Keratinocyte (primary cell): ENCODE results near the gene MFSD2A. TPM values are rescaled to one million over a fixed set of nuclear protein-coding genes. Genes with fewer than 3 reads are reported as not detected.
A peak's percentile ranks its signal among the peaks of the same experiment; 100 is the strongest.

Experiments
- DNase-seq: peaks from one replicate; pipeline ENCODE4 v3.0.0-alpha.2; 2011; ENCODE audit warnings: low read depth, missing footprints, low spot score
- FAIRE-seq: peaks from 2 replicates; lab custom pipeline; 2011; peaks lifted over from hg19 to GRCh38; lab: Jason Lieb, UNC
- H2AFZ ChIP-seq: 2 replicates; pipeline ENCODE4 v1.6.0; 2012; ENCODE audit warnings: low read length, control low read depth, inconsistent platforms; ENCODE audit not compliant: control insufficient read depth
- H3K27ac ChIP-seq: 2 replicates; pipeline ENCODE4 v1.5.1; 2011; ENCODE audit warnings: low read length; ENCODE audit not compliant: control insufficient read depth, insufficient read depth
- H3K27me3 ChIP-seq: 3 replicates; pipeline ENCODE4 v1.6.0; 2011; ENCODE audit warnings: low read length; ENCODE audit not compliant: control insufficient read depth, insufficient read depth; ENCODE audit errors: extremely low read depth
- H3K36me3 ChIP-seq, 2 experiments: 2 replicates in 1 of 2; 3 replicates in 1 of 2; pipeline ENCODE4 v1.5.1; 2011; ENCODE audit warnings: low read length in 2 of 2, mild to moderate bottlenecking in 1 of 2; ENCODE audit not compliant: control insufficient read depth in 2 of 2, insufficient read depth in 2 of 2; ENCODE audit errors: extremely low read depth in 1 of 2
- H3K4me1 ChIP-seq: 3 replicates; pipeline ENCODE4 v1.5.1; 2011; ENCODE audit warnings: low read length; ENCODE audit not compliant: control insufficient read depth, insufficient read depth; ENCODE audit errors: extremely low read depth
- H3K4me2 ChIP-seq: 3 replicates; pipeline ENCODE4 v1.6.0; 2011; ENCODE audit warnings: low read depth, low read length; ENCODE audit not compliant: control insufficient read depth, insufficient read depth; ENCODE audit errors: extremely low read depth
- H3K4me3 ChIP-seq, 3 experiments: fragments of 200-600 bp in 1 of 3; sonication (generic) in 1 of 3; 2 replicates in 2 of 3; 3 replicates in 1 of 3; pipeline ENCODE4 v1.5.1; 2011 to 2016; ENCODE audit warnings: low read length in 3 of 3, mild to moderate bottlenecking in 3 of 3, control low read depth in 2 of 3, inconsistent platforms in 1 of 3, low read depth in 1 of 3, mixed read lengths in 1 of 3, mixed run types in 1 of 3, moderate library complexity in 1 of 3; ENCODE audit not compliant: control insufficient read depth in 2 of 3, insufficient read depth in 2 of 3; ENCODE audit errors: extremely low read depth in 1 of 3
- H3K79me2 ChIP-seq: 2 replicates; pipeline ENCODE4 v1.6.0; 2012; ENCODE audit warnings: low read length; ENCODE audit not compliant: control insufficient read depth, insufficient read depth
- H3K9ac ChIP-seq: 3 replicates; pipeline ENCODE4 v1.6.0; 2011; ENCODE audit warnings: low read length; ENCODE audit not compliant: control insufficient read depth, insufficient read depth; ENCODE audit errors: extremely low read depth
- H3K9me1 ChIP-seq: 3 replicates; pipeline ENCODE4 v1.6.0; 2011; ENCODE audit warnings: low read length; ENCODE audit not compliant: control insufficient read depth, insufficient read depth; ENCODE audit errors: extremely low read depth
- H3K9me3 ChIP-seq: 2 replicates; pipeline ENCODE4 v1.5.1; 2012; ENCODE audit warnings: low read depth, low read length; ENCODE audit not compliant: control insufficient read depth
- H4K20me1 ChIP-seq: 3 replicates; pipeline ENCODE4 v1.6.0; 2011; ENCODE audit warnings: low read length; ENCODE audit not compliant: control insufficient read depth, insufficient read depth; ENCODE audit errors: extremely low read depth
- CTCF ChIP-seq, 3 experiments: IDR thresholded peaks in 1 of 3; conservative IDR thresholded peaks in 1 of 3; optimal IDR thresholded peaks in 1 of 3; 2 replicates in 2 of 3; 3 replicates in 1 of 3; pipeline versions ENCODE3 to v1.5.1; 2011; ENCODE audit warnings: low read length in 3 of 3, mild to moderate bottlenecking in 3 of 3, moderate library complexity in 2 of 3, control low read depth in 1 of 3, inconsistent platforms in 1 of 3; ENCODE audit not compliant: insufficient read depth in 2 of 3; ENCODE audit errors: extremely low read depth in 1 of 3
- EZH2 ChIP-seq: IDR thresholded peaks from one replicate; pipeline ENCODE4 v1.6.1; 2012; ENCODE audit warnings: inconsistent platforms, mild to moderate bottlenecking, low read length, moderate library complexity
- dilution Hi-C: fragments of 300-500 bp; cut with MboI; formaldehyde crosslinking; loops from one replicate; pipeline ENCODE4 v1.7.0; 2020; ENCODE audit warnings: low sequenced_read_pairs; ENCODE audit not compliant: extremely low pct_ligation_motif_present
- polyA plus RNA-seq, 5 experiments: library from polyadenylated mRNA; depleted of rRNA in 3 of 5; stranded (reverse) in 3 of 5; stranded (forward) in 1 of 5; unstranded in 1 of 5; fragments of >200 nt; gene quantifications; 1 replicate in 1 of 5; 2 replicates in 3 of 5; 3 replicates in 1 of 5; pipeline versions ENCODE4 v1.2.1 to v1.2.3, GENCODE V29; 2011 to 2012; ENCODE audit warnings: missing spikeins in 2 of 5, low read depth in 1 of 5, low replicate concordance in 1 of 5

The MFSD2A gene
- polyA plus RNA-seq, 1 donor (not counting 4 experiments of a cell fraction or from before 2014, with no cell fraction given): 50.1 TPM

DNA sequence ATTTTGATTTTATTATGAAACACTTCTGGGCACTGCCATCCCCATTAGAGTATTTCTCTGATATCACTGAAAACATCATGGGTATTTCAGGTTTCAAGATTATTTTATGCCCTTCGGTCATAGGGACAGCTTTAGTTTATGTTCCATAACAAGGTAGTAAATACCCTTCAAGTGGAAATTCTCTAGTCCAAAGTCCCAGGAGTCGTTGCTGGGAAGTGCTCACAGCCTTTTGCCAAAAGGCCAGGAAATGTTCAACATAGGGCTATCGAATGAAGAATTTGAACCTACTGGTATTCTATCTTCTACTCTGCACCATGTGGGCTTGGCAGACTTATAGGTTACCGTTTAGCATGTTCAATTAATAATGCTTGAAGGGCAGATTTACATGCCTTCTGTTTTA lies 7.7 kb upstream of the MFSD2A start:
- dilution Hi-C loops: no loop called here

DNA sequence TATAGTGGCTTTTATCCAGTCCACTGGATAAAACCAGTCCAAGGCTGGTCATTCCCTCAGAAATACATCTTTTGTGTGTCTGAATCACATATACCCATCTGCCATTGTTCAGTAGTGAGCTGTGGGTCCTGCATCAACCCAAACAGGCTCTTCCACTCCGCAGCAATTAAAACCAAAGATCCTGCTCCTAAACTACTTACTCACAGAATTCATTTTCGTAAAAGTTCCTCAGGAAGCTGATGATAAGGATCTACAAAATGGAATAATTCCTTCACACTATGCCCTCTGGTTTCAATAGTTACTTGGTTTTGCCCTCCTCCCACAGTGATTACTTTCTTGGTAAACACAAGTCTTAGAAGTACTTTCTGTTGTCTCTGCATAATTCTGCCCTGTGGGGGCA lies 5.1 kb upstream of the MFSD2A start:
- peaks cover 20% of the 10 kb centered on the region for H3K4me1 ChIP-seq
- no peaks in the 10 kb centered on the region for H4K20me1 ChIP-seq
- no peak overlapping the region for H3K4me3 ChIP-seq
- no peak overlapping the region for H3K9ac ChIP-seq
- H3K27me3 ChIP-seq: no peaks in the 10 kb centered on the region
- no peak for TF ChIP-seq EZH2
- no peak for TF ChIP-seq CTCF (optimal IDR thresholded peaks at IDR 0.05 in 1 of 3, IDR thresholded peaks at IDR 0.05 in 1 of 3, conservative IDR thresholded peaks at IDR 0.05 in 1 of 3; ENCODE audit: extremely low read depth in 1 of 3, insufficient read depth in 2 of 3, low read length in 3 of 3)
- no peaks in the 10 kb centered on the region for H3K9me1 ChIP-seq
- FAIRE-seq: peak; percentile 20
- no peaks in the 10 kb centered on the region for H3K36me3 ChIP-seq
- no peak overlapping the region for H3K4me2 ChIP-seq
- dilution Hi-C loops: no loop called here
- no peak for DNase-seq
- no peak overlapping the region for H3K27ac ChIP-seq
- no peak overlapping the region for H2AFZ ChIP-seq
- no peaks in the 10 kb centered on the region for H3K79me2 ChIP-seq
- H3K9me3 ChIP-seq: no peaks in the 10 kb centered on the region

More for the DNA sequence above, 7.7 kb upstream of the MFSD2A start:
- H3K9ac ChIP-seq: no peak overlapping the region
- H3K79me2 ChIP-seq: no peaks in the 10 kb centered on the region
- H3K27me3 ChIP-seq: no peaks in the 10 kb centered on the region
- H2AFZ ChIP-seq: no peak overlapping the region
- DNase-seq (no peak), FAIRE-seq (no peak)
- H3K9me3 ChIP-seq: no peaks in the 10 kb centered on the region
- H3K4me1 ChIP-seq: peaks cover 28% of the 10 kb centered on the region
- H3K4me2 ChIP-seq: no peak overlapping the region
- H3K36me3 ChIP-seq: no peaks in the 10 kb centered on the region
- no peak overlapping the region for H3K27ac ChIP-seq
- no peak for TF ChIP-seq CTCF (optimal IDR thresholded peaks at IDR 0.05 in 1 of 3, IDR thresholded peaks at IDR 0.05 in 1 of 3, conservative IDR thresholded peaks at IDR 0.05 in 1 of 3; ENCODE audit: extremely low read depth in 1 of 3, insufficient read depth in 2 of 3, low read length in 3 of 3)
- TF ChIP-seq EZH2: no peak
- no peak overlapping the region for H3K4me3 ChIP-seq
- no peaks in the 10 kb centered on the region for H4K20me1 ChIP-seq
- H3K9me1 ChIP-seq: no peaks in the 10 kb centered on the region
